ENCODE data around the gene KCNH8.

The KCNH8 gene

DNA sequence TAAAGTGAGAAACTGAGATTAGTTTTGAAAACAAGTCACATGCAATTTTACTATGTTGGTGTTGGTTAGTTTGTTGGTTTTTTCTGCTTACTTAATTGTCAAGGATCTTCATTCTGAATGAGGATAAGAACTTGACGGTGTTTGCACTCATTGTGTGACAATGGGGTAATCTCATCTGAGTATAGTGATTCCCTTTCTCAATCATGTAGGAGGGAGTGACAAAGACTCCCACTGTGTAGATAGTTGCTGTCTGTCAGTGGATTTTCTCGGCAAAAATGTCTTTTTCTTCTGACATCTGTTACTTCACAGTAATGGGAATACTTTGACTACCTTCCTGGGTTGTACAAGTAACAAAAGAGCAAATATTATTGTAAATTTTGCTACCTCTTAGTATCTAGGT is 23.5 kb downstream of the KCNH8 start:
- H3K27me3 ChIP-seq (ENCODE audit: low read depth, low read length), result no peaks in the 10 kb centered on the region
- no peak overlapping the region for H3K9ac ChIP-seq (ENCODE audit: low read length)
- H3K36me3 ChIP-seq (replicated peaks; ENCODE audit: low read depth, low read length), result no peaks in the 10 kb centered on the region
- TF ChIP-seq, protein P1, sequence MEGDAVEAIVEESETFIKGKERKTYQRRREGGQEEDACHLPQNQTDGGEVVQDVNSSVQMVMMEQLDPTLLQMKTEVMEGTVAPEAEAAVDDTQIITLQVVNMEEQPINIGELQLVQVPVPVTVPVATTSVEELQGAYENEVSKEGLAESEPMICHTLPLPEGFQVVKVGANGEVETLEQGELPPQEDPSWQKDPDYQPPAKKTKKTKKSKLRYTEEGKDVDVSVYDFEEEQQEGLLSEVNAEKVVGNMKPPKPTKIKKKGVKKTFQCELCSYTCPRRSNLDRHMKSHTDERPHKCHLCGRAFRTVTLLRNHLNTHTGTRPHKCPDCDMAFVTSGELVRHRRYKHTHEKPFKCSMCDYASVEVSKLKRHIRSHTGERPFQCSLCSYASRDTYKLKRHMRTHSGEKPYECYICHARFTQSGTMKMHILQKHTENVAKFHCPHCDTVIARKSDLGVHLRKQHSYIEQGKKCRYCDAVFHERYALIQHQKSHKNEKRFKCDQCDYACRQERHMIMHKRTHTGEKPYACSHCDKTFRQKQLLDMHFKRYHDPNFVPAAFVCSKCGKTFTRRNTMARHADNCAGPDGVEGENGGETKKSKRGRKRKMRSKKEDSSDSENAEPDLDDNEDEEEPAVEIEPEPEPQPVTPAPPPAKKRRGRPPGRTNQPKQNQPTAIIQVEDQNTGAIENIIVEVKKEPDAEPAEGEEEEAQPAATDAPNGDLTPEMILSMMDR (IDR thresholded peaks at IDR 0.05; ENCODE audit: low read depth, low read length), result no peak
- TF ChIP-seq EZH2phosphoT487 (IDR thresholded peaks at IDR 0.05; ENCODE audit: low read depth), result no peak
- no peaks in the 10 kb centered on the region for H3K79me2 ChIP-seq (ENCODE audit: low read length)
- no peaks in the 10 kb centered on the region for H3K4me1 ChIP-seq (ENCODE audit: low read length)
- no peaks in the 10 kb centered on the region for H4K20me1 ChIP-seq (ENCODE audit: insufficient read depth, low read length)
- no peaks in the 10 kb centered on the region for H3K9me3 ChIP-seq (ENCODE audit: insufficient read depth, low read length)
- H2AFZ ChIP-seq (ENCODE audit: low read depth, low read length), result no peak overlapping the region
- H3K4me2 ChIP-seq (ENCODE audit: low read length), result no peak overlapping the region
- no peak overlapping the region for H3K4me3 ChIP-seq (ENCODE audit: low read length)
- H3K27ac ChIP-seq (ENCODE audit: low read length), result no peak overlapping the region

- Histone ChIP-seq H3K36me3 (replicated peaks; ENCODE audit: low read depth, low read length) (no peaks in the 10 kb centered on the region), H3K4me3 (ENCODE audit: low read length) (no peak overlapping the region), H3K9ac (ENCODE audit: low read length) (no peak overlapping the region), H3K27me3 (ENCODE audit: low read depth, low read length) (no peaks in the 10 kb centered on the region), H3K4me2 (ENCODE audit: low read length) (no peak overlapping the region), H4K20me1 (ENCODE audit: insufficient read depth, low read length) (no peaks in the 10 kb centered on the region), H3K9me3 (ENCODE audit: insufficient read depth, low read length) (no peaks in the 10 kb centered on the region), H2AFZ (ENCODE audit: low read depth, low read length) (no peak overlapping the region), H3K79me2 (ENCODE audit: low read length) (no peaks in the 10 kb centered on the region), H3K4me1 (ENCODE audit: low read length) (no peaks in the 10 kb centered on the region), H3K27ac (ENCODE audit: low read length) (no peak overlapping the region)
- no peak for TF ChIP-seq EZH2phosphoT487 (IDR thresholded peaks at IDR 0.05; ENCODE audit: low read depth)
- TF ChIP-seq, protein P1 (IDR thresholded peaks at IDR 0.05; ENCODE audit: low read depth, low read length), result no peak
Observed at GRCh38 chr3:19173945-19174344, 25.6 kb downstream of the KCNH8 start.

- TF ChIP-seq EZH2phosphoT487 (IDR thresholded peaks at IDR 0.05; ENCODE audit: low read depth), result no peak
- TF ChIP-seq, protein P1 (IDR thresholded peaks at IDR 0.05; ENCODE audit: low read depth, low read length), result no peak
- Histone ChIP-seq H3K4me2 (ENCODE audit: low read length) (no peak overlapping the region), H3K27ac (ENCODE audit: low read length) (no peak overlapping the region), H3K27me3 (ENCODE audit: low read depth, low read length) (no peaks in the 10 kb centered on the region), H3K4me3 (ENCODE audit: low read length) (no peak overlapping the region), H2AFZ (ENCODE audit: low read depth, low read length) (no peak overlapping the region), H4K20me1 (ENCODE audit: insufficient read depth, low read length) (no peaks in the 10 kb centered on the region), H3K9ac (ENCODE audit: low read length) (no peak overlapping the region), H3K9me3 (ENCODE audit: insufficient read depth, low read length) (no peaks in the 10 kb centered on the region), H3K4me1 (ENCODE audit: low read length) (no peaks in the 10 kb centered on the region), H3K36me3 (replicated peaks; ENCODE audit: low read depth, low read length) (no peaks in the 10 kb centered on the region), H3K79me2 (ENCODE audit: low read length) (no peaks in the 10 kb centered on the region)
Observed at GRCh38 chr3:19183584-19183983, 35.3 kb downstream of the KCNH8 start.

- Histone ChIP-seq H3K36me3 (replicated peaks; ENCODE audit: low read depth, low read length) (no peaks in the 10 kb centered on the region), H3K4me2 (ENCODE audit: low read length) (no peak overlapping the region), H3K27ac (ENCODE audit: low read length) (no peak overlapping the region), H3K9ac (ENCODE audit: low read length) (no peak overlapping the region), H3K9me3 (ENCODE audit: insufficient read depth, low read length) (no peaks in the 10 kb centered on the region), H3K4me3 (ENCODE audit: low read length) (no peak overlapping the region), H3K4me1 (ENCODE audit: low read length) (no peaks in the 10 kb centered on the region), H4K20me1 (ENCODE audit: insufficient read depth, low read length) (no peaks in the 10 kb centered on the region), H3K27me3 (ENCODE audit: low read depth, low read length) (no peaks in the 10 kb centered on the region), H2AFZ (ENCODE audit: low read depth, low read length) (no peak overlapping the region), H3K79me2 (ENCODE audit: low read length) (no peaks in the 10 kb centered on the region)
- no peak for TF ChIP-seq EZH2phosphoT487 (IDR thresholded peaks at IDR 0.05; ENCODE audit: low read depth)
- TF ChIP-seq, protein P1 (IDR thresholded peaks at IDR 0.05; ENCODE audit: low read depth, low read length), result no peak
Observed at GRCh38 chr3:19190126-19190525, 41.8 kb downstream of the KCNH8 start.

All from OCI-LY3 (cell line).